Measurements from ENCODE around the gene ZNF48. TPM values are rescaled to one million over a fixed set of nuclear protein-coding genes. Genes with fewer than 3 reads are reported as not detected.

The ZNF48 gene
- total and polyA plus RNA-seq, 8 donors, result 3.9 to 33.6 (median 5.4) TPM

GRCh38 chr16:30377050-30377811, 18.0 kb upstream of the ZNF48 start:
- H3K27ac ChIP-seq, result peak overlapping the region; percentile 98 to 100 (median 99)
- no peaks in the 10 kb centered on the region for H3K9me3 ChIP-seq
- DNase-seq, result no peak
- intact Hi-C loops (cut with DNase I; ENCODE audit: low total_unique reads), result no loop called here
- 30 to 36% (median 32%) methylated on average over 28 to 29 of the region's 29 CpGs for WGBS, 5 donors
- H3K27me3 ChIP-seq, result no peaks in the 10 kb centered on the region
- TF ChIP-seq POLR2A (IDR thresholded peaks at IDR 0.05) (no peak), EP300 (IDR thresholded peaks at IDR 0.05) (no peak), POLR2AphosphoS5 (IDR thresholded peaks at IDR 0.05) (no peak)
- TF ChIP-seq, protein P1, sequence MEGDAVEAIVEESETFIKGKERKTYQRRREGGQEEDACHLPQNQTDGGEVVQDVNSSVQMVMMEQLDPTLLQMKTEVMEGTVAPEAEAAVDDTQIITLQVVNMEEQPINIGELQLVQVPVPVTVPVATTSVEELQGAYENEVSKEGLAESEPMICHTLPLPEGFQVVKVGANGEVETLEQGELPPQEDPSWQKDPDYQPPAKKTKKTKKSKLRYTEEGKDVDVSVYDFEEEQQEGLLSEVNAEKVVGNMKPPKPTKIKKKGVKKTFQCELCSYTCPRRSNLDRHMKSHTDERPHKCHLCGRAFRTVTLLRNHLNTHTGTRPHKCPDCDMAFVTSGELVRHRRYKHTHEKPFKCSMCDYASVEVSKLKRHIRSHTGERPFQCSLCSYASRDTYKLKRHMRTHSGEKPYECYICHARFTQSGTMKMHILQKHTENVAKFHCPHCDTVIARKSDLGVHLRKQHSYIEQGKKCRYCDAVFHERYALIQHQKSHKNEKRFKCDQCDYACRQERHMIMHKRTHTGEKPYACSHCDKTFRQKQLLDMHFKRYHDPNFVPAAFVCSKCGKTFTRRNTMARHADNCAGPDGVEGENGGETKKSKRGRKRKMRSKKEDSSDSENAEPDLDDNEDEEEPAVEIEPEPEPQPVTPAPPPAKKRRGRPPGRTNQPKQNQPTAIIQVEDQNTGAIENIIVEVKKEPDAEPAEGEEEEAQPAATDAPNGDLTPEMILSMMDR (IDR thresholded peaks at IDR 0.05), result no peak
- peaks cover 19 to 37% (median 30%) of the 10 kb centered on the region in 4 donors for H3K4me1 ChIP-seq
- no peaks in the 10 kb centered on the region for H3K36me3 ChIP-seq
- peak overlapping the region; percentile 61 to 73 (median 66) for H3K4me3 ChIP-seq

DNA sequence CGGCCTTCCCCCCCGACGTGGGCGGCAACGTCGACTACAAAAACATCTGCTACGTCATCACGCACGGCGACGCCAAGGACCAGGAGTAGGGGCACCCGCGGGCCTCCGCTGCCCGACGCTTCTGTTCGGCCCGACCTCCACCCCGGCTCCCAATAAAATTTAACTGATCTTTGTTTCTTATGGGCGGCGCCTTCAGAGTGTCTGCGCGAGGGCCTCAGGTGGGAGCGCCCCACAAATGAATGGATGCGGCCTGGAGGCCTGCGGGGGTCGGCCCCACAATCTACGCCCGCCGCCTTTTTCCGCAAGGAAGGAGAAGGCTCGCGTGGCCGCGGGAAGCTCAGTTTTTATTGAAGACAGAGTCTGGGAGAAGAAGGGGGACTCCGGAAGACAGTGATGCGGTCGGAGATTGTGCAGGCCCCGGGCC, 17.4 kb upstream of the ZNF48 start:
- H3K9me3 ChIP-seq, result no peaks in the 10 kb centered on the region

GRCh38 chr16:30378236-30379157, 16.7 kb upstream of the ZNF48 start:
- TF ChIP-seq POLR2A (IDR thresholded peaks at IDR 0.05) (no peak), EP300 (IDR thresholded peaks at IDR 0.05) (no peak), POLR2AphosphoS5 (IDR thresholded peaks at IDR 0.05) (peak in 2 of 3 donors; percentile 48 to 83)
- TF ChIP-seq, protein P1 (IDR thresholded peaks at IDR 0.05), result peak in 1 of 7 experiments; percentile 9
- peak overlapping the region; percentile 61 to 73 (median 66) for H3K4me3 ChIP-seq
- DNase-seq, result peak; percentile 99 to 100
- 0 to 1% (median 1%) methylated on average over 42 to 67 of the region's 67 CpGs for WGBS, 5 donors
- no peaks in the 10 kb centered on the region for H3K27me3 ChIP-seq
- H3K36me3 ChIP-seq, result no peaks in the 10 kb centered on the region
- H3K4me1 ChIP-seq, result peaks cover 19 to 37% (median 30%) of the 10 kb centered on the region in 4 donors
- intact Hi-C loops (cut with DNase I; ENCODE audit: low total_unique reads), result no loop called here
- H3K27ac ChIP-seq, result peak overlapping the region; percentile 98 to 100 (median 99)
- H3K9me3 ChIP-seq, result no peaks in the 10 kb centered on the region

More for the DNA sequence above, 17.4 kb upstream of the ZNF48 start:
- TF ChIP-seq POLR2A (IDR thresholded peaks at IDR 0.05) (peak in 2 of 4 donors; percentile 4 to 50), EP300 (IDR thresholded peaks at IDR 0.05) (peak; percentile 34), POLR2AphosphoS5 (IDR thresholded peaks at IDR 0.05) (peak; percentile 40 to 87 (median 73))
- TF ChIP-seq, protein P1 (IDR thresholded peaks at IDR 0.05), result no peak
- peak; percentile 94 to 97 for DNase-seq
- intact Hi-C loops (cut with DNase I; ENCODE audit: low total_unique reads), result no loop called here
- no peaks in the 10 kb centered on the region for H3K36me3 ChIP-seq
- no peaks in the 10 kb centered on the region for H3K27me3 ChIP-seq
- 0 to 2% (median 1%) methylated on average over 20 to 39 of the region's 39 CpGs for WGBS, 5 donors
- H3K4me1 ChIP-seq, result peaks cover 19 to 37% (median 30%) of the 10 kb centered on the region in 4 donors
- H3K27ac ChIP-seq, result peak overlapping the region; percentile 98 to 100 (median 99)
- H3K4me3 ChIP-seq, result peak overlapping the region; percentile 61 to 73 (median 66)

Data from stomach (tissue), 9 donors.